Eye (tissue), 1 donor: Measurements from ENCODE around the gene GOSR1.
A peak's percentile ranks its signal among the peaks of the same experiment; 100 is the strongest.
"Not testable (repeated sequence)": the region's sequence is repeated elsewhere in the genome, so short reads cannot be mapped to it uniquely, and the experiment has no call there.

Source experiments
- DNase-seq: peaks from one replicate; pipeline ENCODE4 v3.0.0-alpha.2; 2015

The GOSR1 gene

DNA sequence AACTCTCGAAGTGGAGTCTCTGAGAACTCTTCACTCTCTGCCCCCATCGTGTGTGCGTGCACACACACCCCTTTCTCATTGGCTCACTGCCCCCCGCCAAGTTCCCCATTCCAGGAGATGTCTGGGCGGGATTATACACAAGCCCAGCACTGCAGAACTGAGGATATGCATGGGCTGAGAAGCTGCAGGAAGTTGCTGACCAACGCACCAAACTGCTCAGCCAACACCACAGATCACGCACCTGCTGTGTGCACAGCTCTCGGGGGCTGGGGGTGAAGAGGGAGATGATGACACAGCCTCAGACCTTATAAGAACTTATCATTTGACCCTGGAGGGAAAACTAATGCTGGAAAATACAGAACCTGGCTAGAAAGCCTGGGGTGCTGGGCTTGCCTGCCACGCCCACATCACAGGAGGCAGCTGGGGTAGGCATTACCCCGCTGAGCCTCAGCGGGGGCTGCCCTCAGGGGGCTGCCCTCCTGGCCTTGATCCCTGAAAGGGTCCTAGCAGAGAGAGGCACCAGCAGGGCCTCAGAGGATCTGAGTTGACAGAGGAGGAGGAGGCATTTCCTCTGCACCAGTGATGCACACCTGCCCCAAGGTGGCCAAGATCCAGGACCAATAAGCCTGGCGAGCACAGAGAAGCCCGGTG lies 87.3 kb downstream of the GOSR1 start:
- DNase-seq = not testable (repeated sequence)

DNA sequence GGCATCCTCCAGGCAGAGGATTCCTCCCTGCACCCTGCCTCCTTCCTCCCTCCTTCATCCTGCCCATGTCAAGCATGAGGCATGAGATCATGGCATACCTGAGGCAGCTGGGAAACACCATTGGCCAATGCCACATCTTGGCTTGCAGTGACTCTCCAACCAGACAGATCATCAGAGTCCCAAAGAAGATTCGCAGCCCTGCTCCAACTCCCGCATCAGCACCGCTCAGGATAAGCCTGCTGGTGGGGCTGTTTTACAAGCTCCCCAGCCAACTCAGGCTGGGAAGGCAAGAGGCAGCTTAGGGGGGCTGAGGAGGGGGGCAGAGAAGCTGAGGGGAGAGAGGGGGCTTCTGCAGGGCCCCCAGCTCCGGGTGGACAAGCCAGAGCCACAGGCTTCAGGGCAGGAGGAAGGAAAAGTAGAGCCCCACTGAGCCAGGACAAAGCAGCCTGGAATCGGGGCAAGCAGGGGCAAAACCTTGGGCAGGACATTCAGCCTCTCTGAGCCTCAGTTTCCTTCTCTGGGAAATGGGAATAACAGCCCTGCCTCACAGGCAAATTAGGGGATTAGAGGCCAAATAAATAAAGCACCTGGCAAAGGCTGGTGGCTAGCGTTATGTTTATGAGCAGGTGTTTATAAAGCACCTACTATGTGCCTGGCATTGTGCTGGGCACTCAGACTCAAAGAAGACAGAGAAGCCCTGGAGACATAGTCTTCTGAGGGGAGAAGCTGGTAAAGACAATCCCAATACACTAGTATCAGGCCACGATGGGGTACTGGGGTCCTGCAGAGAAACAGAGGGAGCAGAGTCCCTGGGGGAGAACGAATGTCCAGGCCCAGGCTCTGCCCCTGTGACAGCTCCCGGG lies 88.1 kb downstream of the GOSR1 start:
- DNase-seq = no peak

DNA sequence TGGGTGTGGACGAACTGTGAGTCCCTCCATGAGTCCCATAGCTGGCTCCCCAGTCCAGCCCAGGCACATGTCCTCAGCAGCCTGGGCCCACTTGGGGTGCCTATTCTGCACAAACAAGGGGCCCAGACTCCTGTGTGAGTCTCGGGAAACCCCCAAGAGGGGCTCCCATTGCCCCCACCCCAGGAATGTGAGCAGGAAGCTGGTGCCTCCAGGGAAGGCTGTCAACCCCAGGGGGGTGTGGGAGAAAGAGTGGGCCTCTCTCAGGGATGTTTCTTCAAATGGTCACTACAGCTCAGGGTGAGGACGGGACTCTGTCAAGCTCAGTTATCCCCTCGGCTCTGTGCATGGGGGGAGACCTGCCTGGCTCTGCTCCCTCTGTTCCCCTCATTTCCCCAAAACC lies 88.9 kb downstream of the GOSR1 start:
- peak; percentile 52 for DNase-seq

DNA sequence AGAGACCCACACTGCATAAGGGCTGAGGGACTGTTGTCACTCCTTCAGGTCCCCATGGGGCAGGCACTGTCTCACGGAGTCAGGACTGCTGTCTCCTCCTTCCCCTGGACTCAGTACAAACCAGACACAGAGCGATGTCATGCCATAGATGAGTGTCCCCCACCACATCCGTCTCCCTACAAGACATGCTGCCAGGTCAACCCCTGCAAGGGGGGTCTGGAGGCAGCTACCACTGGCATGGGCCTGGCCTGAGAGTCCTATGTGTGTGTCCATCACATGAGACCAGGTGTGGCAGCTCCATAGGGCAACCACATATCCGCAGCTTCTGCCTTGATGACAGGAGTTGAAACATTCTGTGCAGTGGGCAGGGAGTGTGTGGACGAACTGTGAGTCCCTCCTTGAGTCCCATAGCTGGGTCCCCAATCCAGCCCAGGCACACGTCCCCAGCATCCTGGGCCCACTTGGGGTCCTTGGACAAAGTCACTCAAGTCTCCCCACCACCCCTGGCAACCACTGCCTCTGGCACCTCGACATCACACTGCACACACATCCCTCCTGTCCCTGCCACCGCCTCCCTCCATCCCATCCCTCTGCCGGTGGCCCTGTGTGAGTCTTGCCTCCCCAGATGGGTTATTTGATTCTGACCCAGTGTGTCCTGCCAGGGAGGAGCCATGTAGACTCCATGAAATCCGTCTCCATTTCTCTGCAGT lies 89.5 kb downstream of the GOSR1 start:
- not testable (repeated sequence) for DNase-seq

DNA sequence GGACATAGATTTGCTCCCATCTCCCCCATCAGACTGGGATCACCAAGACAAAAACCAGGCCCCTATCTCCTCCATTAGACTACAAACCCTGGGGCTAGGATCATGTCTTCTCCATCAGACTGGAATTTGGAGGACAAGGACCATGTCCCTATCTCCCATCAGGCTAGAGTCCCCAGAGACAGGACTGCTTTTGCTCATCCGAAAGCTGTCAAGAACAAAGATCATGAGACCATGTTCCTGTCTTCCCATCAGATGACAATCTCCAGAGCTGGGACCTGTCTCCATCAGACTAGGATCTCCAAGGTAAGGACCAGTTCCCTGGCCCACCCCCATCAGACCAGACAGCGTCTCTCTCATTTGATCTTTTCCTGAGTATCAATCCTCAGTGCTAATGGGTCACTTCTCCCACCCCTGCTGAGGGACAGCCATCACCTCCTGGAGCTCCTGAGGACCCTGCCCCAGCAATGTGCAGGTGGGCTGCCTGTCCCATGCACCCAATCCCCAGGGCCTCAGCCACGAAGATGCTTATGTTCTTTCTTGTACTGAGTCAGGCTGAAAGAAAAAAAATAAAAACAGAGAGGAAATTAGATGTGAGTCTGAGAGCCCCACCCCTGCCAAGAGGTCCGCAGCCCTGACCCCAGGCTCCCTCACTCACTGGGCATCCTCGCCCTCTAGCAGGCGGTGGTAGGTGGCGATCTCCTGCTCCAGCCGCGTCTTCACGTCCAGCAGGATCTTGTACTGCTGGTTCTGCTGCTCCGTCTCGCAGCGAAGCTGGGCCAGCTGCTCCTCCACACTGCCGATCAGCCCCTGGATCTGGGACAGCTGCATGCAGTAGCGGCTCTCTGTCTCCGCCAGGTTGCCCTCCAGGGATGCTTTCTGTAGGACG lies 90.3 kb downstream of the GOSR1 start:
- no peak for DNase-seq

DNA sequence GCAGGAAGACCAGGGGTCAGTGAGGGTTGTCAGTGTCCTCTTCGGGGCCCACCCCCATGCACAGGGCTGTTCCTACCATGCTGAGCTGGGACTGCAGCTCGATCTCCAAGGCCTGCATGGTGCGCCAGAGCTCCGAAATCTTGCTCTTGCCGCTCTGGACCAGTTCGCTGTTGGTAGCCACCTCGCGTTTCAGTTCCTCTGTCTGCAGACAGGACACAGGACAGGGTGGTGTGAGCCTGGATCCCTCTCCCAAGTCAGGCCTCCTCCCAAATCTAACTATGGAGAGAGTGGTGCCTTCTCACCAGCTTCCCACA lies 90.9 kb downstream of the GOSR1 start:
- DNase-seq = no peak

DNA sequence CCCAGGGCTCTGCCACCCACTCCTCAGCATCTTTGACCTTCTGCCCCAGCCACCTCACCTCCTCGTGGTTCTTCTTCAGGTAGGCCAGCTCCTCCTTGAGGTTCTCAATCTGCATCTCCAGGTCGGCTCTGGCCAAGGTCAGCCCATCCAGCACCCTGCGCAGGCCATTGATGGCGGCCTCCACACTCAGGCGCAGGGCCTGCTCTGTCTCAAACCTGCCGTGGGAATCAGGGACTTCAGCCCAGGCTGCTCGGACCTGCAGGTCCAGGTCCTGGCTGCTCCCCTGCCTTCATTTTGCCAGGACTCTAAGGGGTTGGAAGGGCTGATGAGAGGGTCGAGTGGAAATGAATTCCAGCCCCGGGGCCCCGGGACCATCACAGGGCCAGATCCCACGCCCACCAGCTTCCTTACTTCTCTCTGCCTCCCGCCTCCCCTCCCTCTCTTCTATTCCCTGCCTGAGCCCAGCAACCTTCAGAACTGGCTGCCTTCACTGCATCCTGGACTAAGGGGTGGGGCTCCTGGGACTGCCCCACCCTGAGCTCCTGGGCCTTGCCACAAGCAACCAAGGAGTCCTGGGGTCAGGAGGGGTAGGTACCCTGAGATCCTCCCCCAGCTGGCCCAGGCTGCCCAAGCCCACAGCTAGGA lies 92.4 kb downstream of the GOSR1 start:
- DNase-seq = not testable (repeated sequence)

DNA sequence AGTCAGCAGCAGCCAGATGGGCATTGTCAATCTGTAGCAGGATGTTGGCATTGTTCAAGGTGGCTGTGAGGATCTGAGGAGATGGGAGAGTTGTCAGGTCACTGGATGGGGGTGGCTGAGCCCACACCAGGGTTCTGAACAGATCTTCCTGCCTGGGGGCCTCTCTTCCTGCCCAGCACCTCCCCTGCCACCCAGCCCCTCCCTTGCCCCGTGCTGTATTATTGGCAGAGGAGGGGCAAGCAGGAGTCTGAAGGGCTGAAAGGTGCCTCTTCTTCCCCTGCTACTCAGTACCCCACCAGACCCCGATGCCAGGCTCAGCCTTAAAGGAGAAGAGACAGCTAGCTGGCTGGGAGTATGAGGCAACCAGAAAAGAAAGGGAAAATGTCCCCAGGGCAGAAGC lies 93.0 kb downstream of the GOSR1 start:
- no peak for DNase-seq

DNA sequence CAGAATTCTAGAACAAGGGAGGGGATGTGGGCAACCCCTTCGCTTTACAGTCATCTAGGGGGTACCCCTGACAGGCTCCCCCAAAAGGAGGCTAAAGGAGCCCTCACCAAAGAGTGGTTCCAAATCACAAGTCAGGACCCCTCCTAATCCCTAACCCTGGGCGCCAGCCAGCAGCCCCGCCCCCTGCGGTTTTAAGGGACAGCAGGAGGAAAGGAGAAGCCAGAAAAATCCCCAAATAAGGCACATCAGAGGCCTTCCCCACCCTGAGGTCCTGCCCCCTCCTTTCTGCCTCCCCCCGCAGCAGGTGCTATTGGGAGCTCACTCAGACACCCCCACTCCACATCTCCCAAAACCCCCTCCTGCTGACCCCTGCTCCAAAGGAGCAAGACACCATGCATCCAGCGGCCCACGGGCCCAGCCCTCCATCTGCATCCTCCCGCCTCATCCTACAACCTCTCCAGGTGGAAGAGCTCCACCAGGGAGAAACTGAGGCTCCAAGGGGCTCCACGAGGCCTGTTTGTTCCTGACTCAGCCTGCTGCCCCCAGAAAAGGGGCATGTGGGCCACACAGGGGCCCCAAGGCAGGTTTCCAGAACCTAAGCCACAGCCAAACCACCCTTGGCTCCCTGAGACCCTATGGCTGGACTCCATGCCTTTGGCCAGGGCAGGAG lies 93.5 kb downstream of the GOSR1 start:
- DNase-seq = no peak

DNA sequence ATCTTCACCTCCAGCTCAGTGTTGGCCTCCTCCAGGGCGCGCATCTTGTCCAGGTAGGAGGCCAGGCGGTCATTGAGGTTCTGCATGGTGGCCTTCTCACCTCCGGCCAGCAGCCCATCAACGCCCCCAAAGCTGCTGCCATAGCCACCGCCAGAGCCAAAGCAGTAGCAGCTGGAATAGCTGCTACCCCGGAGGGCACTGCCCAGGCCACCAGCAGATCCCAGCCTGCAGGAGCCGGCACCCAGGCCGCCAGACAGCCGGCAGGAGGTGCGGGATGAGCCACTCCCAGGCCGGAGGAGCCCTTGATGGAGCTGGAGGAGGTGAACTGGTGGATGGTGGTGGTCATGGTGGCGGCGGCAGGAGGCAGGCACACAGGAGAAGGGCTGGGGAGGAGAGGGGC lies 94.2 kb downstream of the GOSR1 start:
- not testable (repeated sequence) for DNase-seq

DNA sequence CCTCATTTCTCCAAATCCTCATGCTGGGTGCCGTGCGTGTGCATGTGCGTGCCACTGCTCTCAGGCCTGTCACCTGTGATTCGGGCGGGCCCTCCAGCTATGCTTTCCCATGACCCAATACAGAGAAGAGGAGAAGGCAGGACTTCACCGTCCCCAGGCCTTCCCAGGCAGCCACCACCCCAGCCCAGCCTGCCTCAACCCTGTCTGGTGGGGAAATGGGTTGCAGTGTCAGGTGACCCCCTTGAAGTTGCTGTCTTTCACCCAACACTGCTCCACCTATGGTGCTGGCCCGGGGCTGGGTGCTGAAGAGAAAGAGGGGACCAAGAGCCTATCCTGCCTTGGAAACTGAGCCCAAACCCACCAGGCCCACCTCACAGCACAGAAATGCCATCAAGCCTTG lies 94.7 kb downstream of the GOSR1 start:
- DNase-seq = no peak

DNA sequence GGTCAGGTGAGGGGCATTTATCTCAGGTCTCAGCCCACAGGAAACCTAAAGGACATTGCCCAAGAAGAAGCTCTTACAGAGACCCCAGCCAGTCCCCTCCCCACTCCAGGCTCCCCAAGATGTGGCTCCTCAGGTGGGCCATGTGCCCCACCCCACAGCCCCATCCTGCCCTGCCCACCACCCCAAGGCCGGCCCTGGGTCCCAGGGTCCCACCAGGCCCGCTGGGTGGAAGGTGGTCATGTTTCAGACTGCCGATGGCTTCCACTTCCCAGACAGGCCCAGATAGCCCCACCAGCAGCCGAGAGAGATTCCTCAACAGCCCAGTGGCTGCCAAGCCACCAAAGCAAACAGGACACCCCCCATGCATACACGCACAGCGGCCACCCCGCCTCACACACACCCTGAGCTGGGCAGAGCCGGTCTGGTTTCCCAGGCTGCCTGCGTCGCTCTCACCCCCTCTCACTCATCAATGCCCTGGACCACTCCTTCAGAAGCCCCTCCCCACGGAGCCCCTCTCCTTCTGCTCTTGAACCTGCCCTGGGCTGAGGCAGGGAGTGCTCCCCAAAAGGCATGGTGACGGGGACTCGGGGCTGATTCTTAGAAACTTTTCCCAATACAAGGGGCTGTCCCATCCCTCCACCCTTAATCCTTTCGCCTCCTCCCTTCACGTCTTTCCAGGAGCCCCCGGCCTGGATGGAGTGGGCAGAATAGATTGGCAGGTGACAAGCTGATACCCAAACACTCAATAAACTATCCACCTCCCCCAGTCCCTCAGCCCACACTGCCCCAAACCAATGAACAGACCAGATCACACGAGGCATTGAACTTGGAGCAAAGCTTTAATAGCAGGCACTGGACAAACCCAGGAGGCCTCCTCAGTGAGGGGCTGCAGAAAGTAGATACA lies 95.7 kb downstream of the GOSR1 start:
- DNase-seq = not testable (repeated sequence)

DNA sequence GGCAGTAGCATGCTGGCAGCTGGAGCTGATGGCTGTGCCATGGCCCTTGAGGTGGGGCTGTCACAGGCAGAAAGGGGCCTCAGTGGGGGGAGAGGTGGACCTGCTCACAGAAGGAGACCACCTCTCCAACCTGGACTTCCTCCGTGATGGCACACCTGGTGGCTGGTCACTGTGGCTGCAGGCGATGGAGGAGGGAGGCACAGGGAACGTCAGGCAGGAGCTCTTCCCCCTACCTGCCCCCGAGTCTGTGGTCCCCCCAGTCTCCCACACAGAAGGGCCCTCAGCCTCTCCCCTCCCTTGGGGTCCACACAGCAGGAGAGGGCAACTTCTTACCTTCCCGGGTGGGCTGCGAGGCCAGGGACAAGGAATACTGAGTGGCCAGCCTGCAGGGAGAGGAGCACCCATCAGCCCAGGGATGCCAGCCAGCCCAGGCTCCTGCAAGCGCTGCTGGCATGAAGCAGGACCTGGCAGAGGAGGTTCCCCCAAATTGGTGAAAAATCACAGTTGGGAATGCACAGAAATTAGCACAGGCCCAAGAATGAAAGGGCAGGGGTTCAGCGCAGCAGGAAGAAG lies 96.5 kb downstream of the GOSR1 start:
- DNase-seq = no peak

DNA sequence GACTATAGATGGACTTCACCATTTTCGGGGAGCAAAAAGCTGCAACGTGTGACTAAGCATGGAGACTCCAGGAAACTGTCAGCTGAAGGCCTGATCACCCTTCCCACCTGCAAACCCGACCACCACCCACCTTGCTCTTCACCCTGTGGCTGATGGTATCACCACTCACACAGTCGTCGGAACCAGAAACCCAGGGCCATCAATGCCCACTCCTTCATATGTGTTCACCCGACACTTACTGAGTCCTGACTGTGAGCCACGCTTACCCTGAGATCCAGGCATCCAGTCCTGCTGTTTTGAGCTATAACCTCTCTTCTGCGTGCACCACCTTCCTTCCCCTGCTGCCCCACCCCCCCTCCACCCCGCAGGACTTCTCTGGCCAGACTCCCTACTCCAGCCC lies 97.1 kb downstream of the GOSR1 start:
- not testable (repeated sequence) for DNase-seq

DNA sequence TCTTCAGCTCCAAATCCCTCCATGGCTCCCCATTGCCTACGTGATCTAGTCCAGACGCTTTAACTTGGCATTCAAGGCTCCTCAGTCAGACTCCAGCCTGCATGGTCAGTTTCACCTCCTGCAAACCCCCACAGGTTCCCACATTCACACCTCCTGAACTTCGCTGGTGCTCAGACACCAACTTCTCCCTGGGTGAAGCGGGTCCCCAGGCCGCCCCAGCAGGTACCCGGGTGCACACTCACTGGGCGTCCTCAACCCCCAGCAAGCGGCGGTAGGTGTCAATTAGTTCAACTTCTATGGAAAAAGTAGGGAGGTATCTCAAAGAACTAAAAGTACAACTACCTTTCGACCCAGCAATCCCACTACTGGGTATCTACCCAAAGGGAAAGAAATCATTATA lies 97.6 kb downstream of the GOSR1 start:
- DNase-seq = not testable (repeated sequence)

DNA sequence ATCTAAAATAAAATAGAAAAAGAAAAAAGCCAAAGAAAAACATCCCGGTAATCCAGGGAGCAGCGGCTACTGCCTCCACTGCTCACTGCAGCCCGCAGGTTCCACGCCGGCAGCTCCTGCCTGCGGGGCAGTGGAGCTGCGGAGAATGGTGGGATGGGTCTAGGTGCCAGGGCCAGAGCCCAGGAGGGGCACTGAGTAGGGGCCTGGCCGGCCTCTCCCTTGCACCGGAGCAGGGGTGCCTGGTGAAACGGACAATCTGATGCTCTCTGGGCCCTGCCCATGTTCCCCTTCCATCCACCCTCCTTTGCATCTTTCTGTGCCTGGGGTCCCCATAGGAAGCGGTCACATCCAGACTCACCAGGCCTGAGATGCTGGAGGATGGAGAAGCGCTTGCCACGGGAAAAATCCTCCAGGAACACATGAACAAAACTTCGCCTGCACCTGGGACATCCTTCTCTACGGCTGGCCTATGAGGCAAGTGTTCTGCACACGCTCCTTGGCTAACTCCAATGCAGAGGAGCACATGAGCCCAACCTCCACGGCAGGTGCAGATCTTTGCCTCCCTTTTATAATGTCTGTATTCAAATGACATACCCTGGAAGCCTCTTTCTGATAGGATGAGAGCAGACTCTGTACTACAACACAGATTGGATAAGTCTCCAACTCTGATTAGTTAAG lies 98.6 kb downstream of the GOSR1 start:
- DNase-seq = not testable (repeated sequence)

DNA sequence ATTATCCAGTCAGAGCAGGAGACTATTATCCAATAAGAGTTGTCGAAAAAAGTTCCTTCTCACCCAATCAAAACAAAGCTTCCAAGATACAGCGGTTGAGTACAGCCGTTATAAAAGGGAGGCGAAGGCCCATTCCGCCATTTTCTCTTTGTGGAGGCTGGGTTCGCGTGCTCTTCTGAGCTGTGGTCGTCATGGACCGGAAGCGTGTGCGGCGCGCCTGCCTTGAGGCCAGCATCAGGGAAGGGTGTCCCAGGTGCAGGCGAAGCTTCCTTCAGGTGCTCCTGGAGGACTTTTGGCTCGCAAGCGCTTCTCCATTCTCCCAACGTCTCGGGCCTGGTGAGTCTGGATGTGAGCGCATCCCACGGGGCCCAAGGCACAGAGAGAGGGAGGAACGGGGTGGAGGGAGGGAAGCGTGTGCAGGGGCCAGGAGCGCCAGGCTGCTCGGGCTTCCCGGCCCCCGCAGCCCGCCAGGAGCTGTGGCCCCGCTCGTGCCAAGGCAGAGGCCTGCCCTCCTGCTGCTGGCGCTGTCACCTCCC lies 99.2 kb downstream of the GOSR1 start:
- DNase-seq = peak; percentile 47
